Large intestine (tissue), 12 donors: Measurements from ENCODE around the gene GPR89A. TPM values are rescaled to one million over a fixed set of nuclear protein-coding genes. Genes with fewer than 3 reads are reported as not detected.
"Not testable (repeated sequence)": the region's sequence is repeated elsewhere in the genome, so short reads cannot be mapped to it uniquely, and the experiment has no call there.

Experiments
- DNase-seq, 2 donors: peaks; one replicate each; pipeline versions ENCODE4 v3.0.0 to v3.0.0-alpha.2; 2013
- H3K27ac ChIP-seq: one replicate; pipeline ENCODE4 v1.5.1; 2013; ENCODE audit warnings: low read length
- H3K27me3 ChIP-seq: 2 replicates; pipeline ENCODE4 v1.6.1; 2013; ENCODE audit warnings: low read length; ENCODE audit not compliant: control insufficient read depth, insufficient read depth
- H3K36me3 ChIP-seq: 2 replicates; pipeline ENCODE4 v1.6.1; 2013; ENCODE audit warnings: low read length; ENCODE audit not compliant: control insufficient read depth, insufficient read depth
- H3K4me1 ChIP-seq: one replicate; pipeline ENCODE4 v1.6.1; 2013; ENCODE audit warnings: low read length; ENCODE audit not compliant: control insufficient read depth, insufficient read depth
- H3K4me3 ChIP-seq: one replicate; pipeline ENCODE4 v1.5.1; 2013; ENCODE audit warnings: low read length
- H3K9me3 ChIP-seq: one replicate; pipeline ENCODE4 v1.6.1; 2013; ENCODE audit warnings: mild to moderate bottlenecking, low read depth, low read length, moderate library complexity; ENCODE audit not compliant: control insufficient read depth
- WGBS: methylation state at CpG from one replicate; pipeline ENCODE4 v1.1.5; 2013; ENCODE audit warnings: low lambda C conversion rate; ENCODE audit not compliant: insufficient coverage; 5-methylcytosine and 5-hydroxymethylcytosine counted together
- long read RNA-seq, 11 donors: transcript quantifications; one replicate each; lab custom pipeline, GENCODE V29; 2026
- polyA plus RNA-seq: library from polyadenylated mRNA; unstranded; fragments of 120-200 nt; gene quantifications from one replicate; pipeline ENCODE4 v1.2.1, GENCODE V29; 2013

The GPR89A gene
- 46.0 TPM for polyA plus RNA-seq
- long read RNA-seq, donor 1, partial matches to known transcripts = 0 of 6 reads
- long read RNA-seq, donor 1, other reads (novel, unspliced or antisense) = 0 of 6 reads
- long read RNA-seq, donor 2, transcript GPR89A-201 (14 exons, 2,120 nt) = major isoform, 11 of 20 reads
- long read RNA-seq, donor 2, partial matches to known transcripts = 7 of 20 reads
- long read RNA-seq, donor 2, other reads (novel, unspliced or antisense) = 0 of 20 reads
- long read RNA-seq, donor 3 = 0 reads
- long read RNA-seq, donor 4, partial matches to known transcripts = 0 of 2 reads
- long read RNA-seq, donor 4, other reads (novel, unspliced or antisense) = 0 of 2 reads
- long read RNA-seq, donor 5, transcript GPR89A-201 (14 exons, 2,120 nt) = major isoform, 9 of 10 reads
- long read RNA-seq, donor 5, partial matches to known transcripts = 0 of 10 reads
- long read RNA-seq, donor 5, other reads (novel, unspliced or antisense) = 0 of 10 reads
- long read RNA-seq, donor 6, transcript GPR89A-201 (14 exons, 2,120 nt) = major isoform, 8 of 20 reads
- long read RNA-seq, donor 6, partial matches to known transcripts = 11 of 20 reads
- long read RNA-seq, donor 6, other reads (novel, unspliced or antisense) = 0 of 20 reads
- long read RNA-seq, donor 7, partial matches to known transcripts = 0 of 4 reads
- long read RNA-seq, donor 7, other reads (novel, unspliced or antisense) = 0 of 4 reads
- long read RNA-seq, donor 8, transcript GPR89A-201 (14 exons, 2,120 nt) = major isoform, 11 of 11 reads
- long read RNA-seq, donor 8, partial matches to known transcripts = 0 of 11 reads
- long read RNA-seq, donor 8, other reads (novel, unspliced or antisense) = 0 of 11 reads
- long read RNA-seq, donor 9, transcript GPR89A-201 (14 exons, 2,120 nt) = major isoform, 6 of 6 reads
- long read RNA-seq, donor 9, partial matches to known transcripts = 0 of 6 reads
- long read RNA-seq, donor 9, other reads (novel, unspliced or antisense) = 0 of 6 reads
- long read RNA-seq, donor 10, transcript GPR89A-201 (14 exons, 2,120 nt) = major isoform, 11 of 25 reads
- long read RNA-seq, donor 10, partial matches to known transcripts = 11 of 25 reads
- long read RNA-seq, donor 10, other reads (novel, unspliced or antisense) = 0 of 25 reads
- long read RNA-seq, donor 11, transcript GPR89A-201 (14 exons, 2,120 nt) = major isoform, 5 of 7 reads
- long read RNA-seq, donor 11, partial matches to known transcripts = 0 of 7 reads
- long read RNA-seq, donor 11, other reads (novel, unspliced or antisense) = 0 of 7 reads

GRCh38 chr1:145607833-145608733 is at the start of gene GPR89A:
GPR89A (plus strand) TSS chr1:145607988; CDS start chr1:145608134, 146 bp downstream.
- peak within 1 kb of the TSS; percentile 88 for H3K4me3 ChIP-seq
- H3K9me3 ChIP-seq, H3K36me3 ChIP-seq, H3K4me1 ChIP-seq, H3K27me3 ChIP-seq: not testable (repeated sequence)
- WGBS = no CpG with 5 or more reads among the region's 71 CpGs
- peak; percentile 95 for DNase-seq
- peak within 1 kb of the TSS; percentile 91 for H3K27ac ChIP-seq

- H3K4me1 ChIP-seq, H3K27ac ChIP-seq, DNase-seq, H3K27me3 ChIP-seq, H3K9me3 ChIP-seq, H3K36me3 ChIP-seq, H3K4me3 ChIP-seq: not testable (repeated sequence)
- no CpG with 5 or more reads among the region's 5 CpGs for WGBS
Observed at GRCh38 chr1:145586820-145587219, 21.0 kb upstream of the GPR89A start.

- not testable (repeated sequence) for H3K9me3 ChIP-seq, H3K27ac ChIP-seq, H3K4me1 ChIP-seq, DNase-seq, H3K27me3 ChIP-seq, H3K36me3 ChIP-seq, H3K4me3 ChIP-seq
- WGBS = no CpG with 5 or more reads among the region's 7 CpGs
Observed at GRCh38 chr1:145590806-145591205, 17.0 kb upstream of the GPR89A start.

- H3K36me3 ChIP-seq, H3K9me3 ChIP-seq, H3K27me3 ChIP-seq, DNase-seq, H3K4me1 ChIP-seq, H3K27ac ChIP-seq, H3K4me3 ChIP-seq: not testable (repeated sequence)
Observed at GRCh38 chr1:145592347-145592746, 15.4 kb upstream of the GPR89A start.

- DNase-seq, H3K9me3 ChIP-seq, H3K36me3 ChIP-seq, H3K4me1 ChIP-seq, H3K27ac ChIP-seq, H3K27me3 ChIP-seq, H3K4me3 ChIP-seq: not testable (repeated sequence)
Observed at GRCh38 chr1:145595421-145595820, 12.4 kb upstream of the GPR89A start.

- H3K36me3 ChIP-seq, H3K4me1 ChIP-seq, H3K27me3 ChIP-seq, H3K9me3 ChIP-seq, DNase-seq, H3K4me3 ChIP-seq, H3K27ac ChIP-seq: not testable (repeated sequence)
- no CpG with 5 or more reads among the region's 6 CpGs for WGBS
Observed at GRCh38 chr1:145596236-145596635, 11.6 kb upstream of the GPR89A start.

- H3K27me3 ChIP-seq, H3K27ac ChIP-seq, H3K4me1 ChIP-seq, H3K36me3 ChIP-seq, H3K9me3 ChIP-seq, H3K4me3 ChIP-seq: not testable (repeated sequence)
- DNase-seq = peak; percentile 7 to 60
- no CpG with 5 or more reads among the region's 5 CpGs for WGBS
Observed at GRCh38 chr1:145599426-145599825, 8.4 kb upstream of the GPR89A start.

GRCh38 chr1:145601593-145601992 is 6.2 kb upstream of the GPR89A start:
- Histone ChIP-seq H3K36me3 (no peaks in the 10 kb centered on the region), H3K9me3 (no peaks in the 10 kb centered on the region), H3K27me3 (no peaks in the 10 kb centered on the region), H3K4me3 (no peak overlapping the region), H3K4me1 (no peaks in the 10 kb centered on the region), H3K27ac (no peak overlapping the region)
- WGBS = no CpG with 5 or more reads among the region's 1 CpG
- no peak for DNase-seq

GRCh38 chr1:145606840-145607239 is 948 bp upstream of the GPR89A start:
- WGBS = no CpG with 5 or more reads among the region's 5 CpGs
- not testable (repeated sequence) for DNase-seq, H3K4me3 ChIP-seq, H3K9me3 ChIP-seq, H3K27ac ChIP-seq, H3K4me1 ChIP-seq, H3K36me3 ChIP-seq, H3K27me3 ChIP-seq
